ENCODE measurements around the gene GHR. TPM values are rescaled to one million over a fixed set of nuclear protein-coding genes. Genes with fewer than 3 reads are reported as not detected.

Gene GHR
- total and polyA plus RNA-seq, 2 donors (not counting 3 experiments of a cell fraction or from before 2014, with no cell fraction given), result 0.27 to 0.28 TPM

DNA sequence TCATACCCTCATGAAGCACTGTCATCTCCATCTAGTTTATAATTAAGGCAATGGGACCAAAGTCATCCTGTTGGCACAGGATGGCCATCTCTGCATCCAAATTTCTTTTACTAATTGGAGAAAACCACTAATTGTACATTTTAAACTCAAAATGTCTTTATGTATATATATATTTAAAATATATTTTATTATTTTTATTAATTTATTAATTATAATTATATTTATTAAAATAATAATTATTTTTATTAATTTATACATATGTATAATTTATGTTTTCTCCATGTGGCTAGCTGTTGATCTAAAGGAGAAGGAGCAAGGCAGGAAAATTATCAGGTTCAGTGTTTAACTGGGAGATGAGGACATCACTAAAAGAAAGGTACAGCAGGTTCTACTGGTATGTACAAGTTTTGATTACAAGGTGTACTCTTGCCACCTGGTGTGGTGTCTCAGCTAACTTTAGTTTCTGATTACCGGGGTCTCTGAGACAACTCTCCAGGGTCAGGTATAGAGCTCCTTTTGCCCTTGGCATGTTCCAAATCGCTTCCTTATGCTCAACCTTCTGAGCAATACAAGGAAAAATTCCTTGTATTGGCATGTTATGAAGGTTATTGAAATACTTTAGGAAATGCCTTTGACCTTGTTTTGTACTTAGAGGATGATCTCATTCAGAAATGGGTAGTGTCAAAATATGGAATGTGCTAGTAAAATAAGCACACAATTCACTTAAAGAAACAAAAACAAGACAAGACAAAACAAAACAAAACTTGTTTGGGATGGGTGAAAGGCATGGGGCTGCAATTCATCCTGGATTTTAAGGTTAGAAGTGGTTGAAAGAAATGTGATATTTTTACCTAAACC, 79.6 kb downstream of the GHR start:
- peaks cover 0 to 3% of the 10 kb centered on the region in 2 experiments for H3K27me3 ChIP-seq (ENCODE audit: control insufficient read depth in 2 of 2, insufficient read depth in 2 of 2, low read length in 2 of 2)
- no peak overlapping the region for H3K4me2 ChIP-seq (ENCODE audit: insufficient read depth, low read length)
- H3K79me2 ChIP-seq (ENCODE audit: control insufficient read depth, insufficient read depth, low read length), result no peaks in the 10 kb centered on the region
- H2AFZ ChIP-seq (ENCODE audit: low read depth, low read length), result no peak overlapping the region
- ChIA-PET POLR2A (no interaction called here), CTCF (no interaction called here)
- no peaks in the 10 kb centered on the region for H3K9me1 ChIP-seq (replicated peaks; ENCODE audit: control insufficient read depth, extremely low read depth, insufficient read depth, low read length)
- TF ChIP-seq POLR2AphosphoS5 (IDR thresholded peaks at IDR 0.05; ENCODE audit: insufficient read depth, low read depth, low read length), result no peak
- no peak for TF ChIP-seq JUN (IDR thresholded peaks at IDR 0.05; ENCODE audit: borderline replicate concordance, insufficient read depth, insufficient read length, low read depth)
- no peak overlapping the region for H3K9ac ChIP-seq (replicated peaks; ENCODE audit: extremely low read depth, insufficient read depth, low read length)
- intact Hi-C loops (cut with micrococcal nuclease) (no loop called here), dilution Hi-C loops (cut with MboI; ENCODE audit: extremely low pct_ligation_motif_present, low sequenced_read_pairs) (no loop called here)
- H3K36me3 ChIP-seq (ENCODE audit: control insufficient read depth in 2 of 2, extremely low read depth in 1 of 2, insufficient read depth in 2 of 2, low read length in 2 of 2), result no peaks in the 10 kb centered on the region
- H4K20me1 ChIP-seq (replicated peaks; ENCODE audit: control insufficient read depth, extremely low read depth, insufficient read depth, low read length), result no peaks in the 10 kb centered on the region
- DNase-seq (ENCODE audit: low read depth, low spot score), result peak; percentile 2
- no peaks in the 10 kb centered on the region for H3K4me1 ChIP-seq (ENCODE audit: control insufficient read depth, extremely low read depth, insufficient read depth, low read length)
- H3K27ac ChIP-seq (ENCODE audit: insufficient read depth, low read depth, low read length), result no peak overlapping the region
- FAIRE-seq, result no peak
- H3K9me3 ChIP-seq (replicated peaks; ENCODE audit: control insufficient read depth, insufficient read depth, low read length), result no peaks in the 10 kb centered on the region
- no TSS peak for BruUV-seq (replicated peaks)
- no peak overlapping the region for H3K4me3 ChIP-seq (replicated peaks in 1 of 3; ENCODE audit: insufficient read depth in 1 of 3, low read depth in 1 of 3, low read length in 3 of 3)

DNA sequence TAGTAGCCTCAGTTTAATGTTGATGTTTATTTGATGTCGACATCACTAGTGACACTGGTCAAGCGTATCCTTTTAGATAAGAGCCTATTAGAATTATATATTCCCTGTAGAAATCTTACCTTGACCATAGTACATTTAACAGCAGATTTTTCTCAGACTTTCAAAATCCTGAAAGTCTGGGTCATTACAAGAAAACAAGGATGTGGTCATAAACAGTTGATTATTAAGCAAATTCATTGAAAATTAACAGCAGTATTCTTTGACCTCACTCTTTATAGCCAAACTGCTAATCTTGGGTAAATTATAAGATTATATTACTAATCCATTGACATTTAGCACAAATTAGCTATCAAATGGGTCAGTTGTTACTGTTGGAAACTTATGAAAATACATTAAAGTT, 83.4 kb downstream of the GHR start:
- H3K4me1 ChIP-seq (ENCODE audit: control insufficient read depth, extremely low read depth, insufficient read depth, low read length), result no peaks in the 10 kb centered on the region
- no peaks in the 10 kb centered on the region for H4K20me1 ChIP-seq (replicated peaks; ENCODE audit: control insufficient read depth, extremely low read depth, insufficient read depth, low read length)
- H3K27me3 ChIP-seq (ENCODE audit: control insufficient read depth in 2 of 2, insufficient read depth in 2 of 2, low read length in 2 of 2), result no peaks in the 10 kb centered on the region
- intact Hi-C loops (cut with micrococcal nuclease) (no loop called here), dilution Hi-C loops (cut with MboI; ENCODE audit: extremely low pct_ligation_motif_present, low sequenced_read_pairs) (no loop called here)
- BruUV-seq (replicated peaks), result no TSS peak
- H3K36me3 ChIP-seq (ENCODE audit: control insufficient read depth in 2 of 2, extremely low read depth in 1 of 2, insufficient read depth in 2 of 2, low read length in 2 of 2), result no peaks in the 10 kb centered on the region
- TF ChIP-seq JUN (IDR thresholded peaks at IDR 0.05; ENCODE audit: borderline replicate concordance, insufficient read depth, insufficient read length, low read depth) (no peak), CTCF (IDR thresholded peaks at IDR 0.05; ENCODE audit: extremely low read depth in 1 of 2, insufficient read depth in 1 of 2, low read depth in 1 of 2, low read length in 2 of 2) (no peak), FOS (IDR thresholded peaks at IDR 0.05; ENCODE audit: borderline replicate concordance, insufficient read depth, low read length) (no peak), GATA2 (IDR thresholded peaks at IDR 0.05; ENCODE audit: insufficient read depth, insufficient read length, low read depth, low read length) (no peak), POLR2A (IDR thresholded peaks at IDR 0.05; ENCODE audit: low read depth, low read length) (no peak), EZH2 (IDR thresholded peaks at IDR 0.05; ENCODE audit: borderline replicate concordance, low read depth, low read length, severe bottlenecking) (no peak), MYC (IDR thresholded peaks at IDR 0.05; ENCODE audit: low read depth, low read length) (no peak), POLR2AphosphoS5 (IDR thresholded peaks at IDR 0.05; ENCODE audit: insufficient read depth, low read depth, low read length) (no peak)
- TF ChIP-seq, protein P1, sequence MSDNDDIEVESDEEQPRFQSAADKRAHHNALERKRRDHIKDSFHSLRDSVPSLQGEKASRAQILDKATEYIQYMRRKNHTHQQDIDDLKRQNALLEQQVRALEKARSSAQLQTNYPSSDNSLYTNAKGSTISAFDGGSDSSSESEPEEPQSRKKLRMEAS (IDR thresholded peaks at IDR 0.05; ENCODE audit: insufficient read depth, insufficient read length), result no peak
- H3K9me1 ChIP-seq (replicated peaks; ENCODE audit: control insufficient read depth, extremely low read depth, insufficient read depth, low read length), result no peaks in the 10 kb centered on the region
- no peaks in the 10 kb centered on the region for H3K9me3 ChIP-seq (replicated peaks; ENCODE audit: control insufficient read depth, insufficient read depth, low read length)
- DNase-seq (ENCODE audit: low read depth, low spot score), result no peak
- H3K9ac ChIP-seq (replicated peaks; ENCODE audit: extremely low read depth, insufficient read depth, low read length), result no peak overlapping the region
- ChIA-PET CTCF (no interaction called here), POLR2A (no interaction called here)
- no peaks in the 10 kb centered on the region for H3K79me2 ChIP-seq (ENCODE audit: control insufficient read depth, insufficient read depth, low read length)
- H3K27ac ChIP-seq (ENCODE audit: insufficient read depth, low read depth, low read length), result no peak overlapping the region
- FAIRE-seq, result no peak
- H3K4me2 ChIP-seq (ENCODE audit: insufficient read depth, low read length), result no peak overlapping the region
- no peak overlapping the region for H3K4me3 ChIP-seq (replicated peaks in 1 of 3; ENCODE audit: insufficient read depth in 1 of 3, low read depth in 1 of 3, low read length in 3 of 3)
- no peak overlapping the region for H2AFZ ChIP-seq (ENCODE audit: low read depth, low read length)
